NB4 (cell line): Measurements from ENCODE around the gene SLC2A14.

ENCODE experiments used
- MAX ChIP-seq: IDR thresholded peaks from 2 replicates; pipeline ENCODE4 v1.6.1; 2011; ENCODE audit warnings: low read depth, low read length
- MYC ChIP-seq: IDR thresholded peaks from 2 replicates; pipeline ENCODE4 v1.6.1; 2011; ENCODE audit warnings: low read depth, low read length
- POLR2A ChIP-seq: IDR thresholded peaks from 2 replicates; pipeline ENCODE4 v1.6.1; 2011; ENCODE audit warnings: mild to moderate bottlenecking; ENCODE audit not compliant: insufficient read length; ENCODE audit errors: extremely low read depth
- TF ChIP-seq, protein P1 (sequence below): IDR thresholded peaks from one replicate; pipeline ENCODE4 v1.5.1; 2012; ENCODE audit warnings: low read depth, low read length

GRCh38 chr12:7781274-7781673 is 91.4 kb downstream of the SLC2A14 start:
- TF ChIP-seq, protein P1, sequence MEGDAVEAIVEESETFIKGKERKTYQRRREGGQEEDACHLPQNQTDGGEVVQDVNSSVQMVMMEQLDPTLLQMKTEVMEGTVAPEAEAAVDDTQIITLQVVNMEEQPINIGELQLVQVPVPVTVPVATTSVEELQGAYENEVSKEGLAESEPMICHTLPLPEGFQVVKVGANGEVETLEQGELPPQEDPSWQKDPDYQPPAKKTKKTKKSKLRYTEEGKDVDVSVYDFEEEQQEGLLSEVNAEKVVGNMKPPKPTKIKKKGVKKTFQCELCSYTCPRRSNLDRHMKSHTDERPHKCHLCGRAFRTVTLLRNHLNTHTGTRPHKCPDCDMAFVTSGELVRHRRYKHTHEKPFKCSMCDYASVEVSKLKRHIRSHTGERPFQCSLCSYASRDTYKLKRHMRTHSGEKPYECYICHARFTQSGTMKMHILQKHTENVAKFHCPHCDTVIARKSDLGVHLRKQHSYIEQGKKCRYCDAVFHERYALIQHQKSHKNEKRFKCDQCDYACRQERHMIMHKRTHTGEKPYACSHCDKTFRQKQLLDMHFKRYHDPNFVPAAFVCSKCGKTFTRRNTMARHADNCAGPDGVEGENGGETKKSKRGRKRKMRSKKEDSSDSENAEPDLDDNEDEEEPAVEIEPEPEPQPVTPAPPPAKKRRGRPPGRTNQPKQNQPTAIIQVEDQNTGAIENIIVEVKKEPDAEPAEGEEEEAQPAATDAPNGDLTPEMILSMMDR = no peak
- TF ChIP-seq POLR2A (no peak), MAX (no peak), MYC (no peak)
